IPS-11a (cell line): ENCODE measurements around the gene NPHS1.
"Not testable (repeated sequence)": the region's sequence is repeated elsewhere in the genome, so short reads cannot be mapped to it uniquely, and the experiment has no call there.

Experiments
- H3K4me3 ChIP-seq: one replicate; pipeline ENCODE4 v1.5.1; 2013; ENCODE audit warnings: low read depth, low read length, control low read depth

Gene NPHS1

DNA sequence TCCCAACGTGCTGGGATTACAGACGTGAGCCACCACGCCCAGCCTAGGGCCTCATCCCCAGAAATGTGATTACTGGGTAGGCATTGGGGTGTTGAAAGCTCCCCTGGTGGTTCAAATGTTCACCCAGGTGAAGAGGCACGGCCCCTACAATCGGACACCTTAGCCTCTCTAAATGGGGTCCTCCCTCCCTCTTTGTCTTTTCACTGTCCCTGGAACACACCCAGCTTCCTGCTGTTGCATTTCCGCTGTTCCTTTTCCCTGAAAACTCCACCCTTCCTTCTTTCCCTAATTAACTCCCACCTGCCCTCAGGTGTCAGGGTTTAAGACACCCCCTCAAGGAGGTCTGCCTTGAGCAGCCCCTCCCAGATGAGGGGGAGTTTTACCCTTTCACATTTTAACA, 36.0 kb downstream of the NPHS1 start:
- H3K4me3 ChIP-seq: no peak overlapping the region

GRCh38 chr19:35813043-35813890, 39.0 kb downstream of the NPHS1 start:
- no peak overlapping the region for H3K4me3 ChIP-seq

GRCh38 chr19:35812220-35813042, 39.9 kb downstream of the NPHS1 start, which contains the start of gene PRODH2:
PRODH2 (minus strand) TSS chr19:35812845; CDS start chr19:35812805, 40 bp downstream.
- no peak within 1 kb of the TSS for H3K4me3 ChIP-seq

DNA sequence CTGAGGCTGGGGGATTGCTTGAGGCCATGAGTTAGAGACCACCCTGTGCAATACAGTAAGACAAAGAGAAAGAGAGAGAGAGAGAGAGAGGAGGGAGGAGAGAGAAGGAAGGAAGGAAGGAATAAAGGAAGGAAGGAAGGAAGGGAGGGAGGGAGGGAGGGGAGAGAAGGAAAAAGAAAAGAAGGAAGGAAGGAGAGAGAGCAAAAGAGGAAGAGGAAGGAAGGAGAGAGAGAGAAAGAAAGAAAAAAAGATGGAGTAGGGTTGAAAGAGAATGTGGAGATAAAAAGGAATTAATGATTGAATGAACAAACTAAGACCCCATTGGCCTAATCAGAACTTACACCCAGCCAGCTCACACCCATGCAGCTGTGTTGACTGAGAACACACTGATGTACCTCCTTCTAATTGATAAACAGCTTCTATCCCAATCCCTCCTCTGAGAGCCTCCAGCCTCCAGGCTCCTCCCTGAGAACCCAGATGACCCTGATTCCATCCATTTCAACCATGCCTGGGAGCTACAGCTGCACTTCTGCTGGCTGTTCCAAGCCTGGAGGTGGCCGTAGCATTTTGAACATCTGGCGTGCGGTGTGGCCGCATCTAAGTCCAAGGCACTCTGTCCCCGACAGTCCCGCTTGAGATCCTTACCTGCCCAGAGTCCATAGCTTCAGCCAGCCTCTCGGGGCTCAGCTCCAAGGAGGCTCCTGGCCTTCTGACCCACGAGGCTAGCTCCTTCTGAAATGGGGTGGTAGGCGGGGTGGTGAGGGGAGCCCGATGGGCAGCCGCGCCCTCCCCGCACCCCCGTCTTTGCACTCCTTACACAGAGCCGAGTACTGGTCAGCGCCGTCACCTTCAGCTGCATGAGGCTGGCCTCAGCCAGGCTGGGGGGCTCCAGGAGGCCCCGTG, 40.7 kb downstream of the NPHS1 start:
- H3K4me3 ChIP-seq: no peak overlapping the region

DNA sequence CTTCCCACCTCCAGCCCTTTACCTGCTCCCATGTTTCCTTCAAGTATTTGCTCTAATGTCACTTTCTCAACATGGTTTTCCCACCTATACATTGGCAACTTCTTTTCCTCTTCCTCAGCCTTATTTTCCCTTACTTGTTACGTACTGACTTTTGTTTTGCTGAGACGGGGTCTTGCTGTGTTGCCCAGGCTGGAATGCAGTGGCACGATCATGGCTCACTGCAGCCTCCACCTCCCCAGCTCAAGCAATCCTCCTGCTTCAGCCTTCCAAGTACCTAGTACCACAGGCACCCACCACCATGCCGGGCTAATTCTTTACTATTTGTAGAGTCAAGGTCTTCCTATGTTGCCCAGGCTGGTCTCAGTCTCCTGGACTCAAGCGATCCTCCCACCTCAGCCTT, 44.7 kb downstream of the NPHS1 start:
- no peak overlapping the region for H3K4me3 ChIP-seq

- H3K4me3 ChIP-seq: no peak overlapping the region
Measured at GRCh38 chr19:35806597-35806996, 45.7 kb downstream of the NPHS1 start.

DNA sequence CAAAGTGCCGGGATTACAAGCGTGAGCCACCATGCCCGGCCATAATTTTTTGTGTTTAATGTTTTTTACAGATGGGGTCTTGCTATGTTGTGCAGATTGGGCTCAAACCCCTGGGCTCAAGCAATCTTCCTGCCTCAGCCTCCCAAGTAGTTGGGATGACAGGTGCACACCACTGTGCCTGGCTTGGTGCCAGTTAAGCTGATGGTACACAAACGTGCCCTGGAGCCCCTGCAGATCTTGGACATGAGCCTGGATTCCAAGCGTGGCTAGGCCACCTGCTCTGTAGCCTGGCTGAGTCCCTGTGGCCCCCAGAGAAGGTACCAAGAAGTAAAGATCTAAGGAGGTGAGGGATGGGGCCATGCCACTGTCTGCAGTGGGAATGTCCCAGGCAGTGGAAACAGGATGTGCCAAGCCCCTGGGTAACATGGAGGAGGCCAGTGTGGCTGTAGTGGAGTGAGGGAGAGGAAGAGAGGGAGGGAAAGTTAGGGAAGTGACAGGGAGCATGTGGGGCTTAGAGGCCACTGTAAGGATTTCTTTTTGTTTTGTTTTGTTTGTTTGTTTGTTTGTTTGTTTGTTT, 46.7 kb downstream of the NPHS1 start:
- no peak overlapping the region for H3K4me3 ChIP-seq

GRCh38 chr19:35801828-35802227, 50.5 kb downstream of the NPHS1 start:
- H3K4me3 ChIP-seq: no peak overlapping the region

GRCh38 chr19:35797663-35798062, 54.6 kb downstream of the NPHS1 start:
- peak overlapping the region; percentile 13 for H3K4me3 ChIP-seq

DNA sequence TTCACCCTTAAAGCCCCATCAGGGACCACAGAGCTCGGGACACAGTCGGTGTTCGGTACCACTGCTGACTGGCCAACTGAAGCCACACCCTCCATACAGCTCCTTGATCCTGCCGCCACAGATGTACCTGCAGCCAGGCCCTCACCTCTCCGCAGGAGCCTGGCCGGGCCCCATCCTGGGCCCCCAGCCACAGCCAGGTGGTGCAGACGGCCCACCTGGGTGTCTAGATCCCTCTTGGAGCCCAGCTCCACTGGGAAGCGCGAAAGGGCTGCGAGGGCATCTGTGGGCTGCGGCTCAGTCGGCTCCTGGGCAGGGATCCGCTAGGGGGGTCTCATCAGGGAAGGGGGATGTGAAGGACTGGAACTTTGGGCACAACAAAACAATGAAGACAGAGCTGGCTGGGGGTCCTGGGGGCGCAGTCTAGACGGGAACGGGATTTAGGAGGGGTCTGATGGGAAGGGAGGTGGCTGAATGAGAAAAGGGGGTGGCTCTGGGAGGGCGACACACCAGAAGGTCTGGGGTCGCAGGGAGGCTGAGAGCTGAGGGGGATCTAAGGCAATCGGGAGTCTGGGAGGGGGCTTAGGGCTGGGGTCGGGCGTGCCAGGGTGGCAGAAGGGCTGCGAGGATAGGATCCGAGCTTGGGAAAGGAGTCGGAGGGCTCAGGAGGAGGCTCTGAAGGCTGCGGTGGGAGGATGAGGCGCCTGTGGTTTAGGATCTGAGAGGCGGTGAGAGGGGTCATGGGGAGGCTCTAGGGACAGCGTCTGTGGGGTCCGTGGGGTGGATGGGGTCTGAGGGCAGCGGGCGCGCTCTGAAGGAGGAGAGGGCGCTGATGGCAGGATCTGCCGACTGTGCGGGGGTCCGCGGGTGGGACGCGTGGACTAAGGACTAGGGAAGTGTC, 55.4 kb downstream of the NPHS1 start:
- no peak overlapping the region for H3K4me3 ChIP-seq

DNA sequence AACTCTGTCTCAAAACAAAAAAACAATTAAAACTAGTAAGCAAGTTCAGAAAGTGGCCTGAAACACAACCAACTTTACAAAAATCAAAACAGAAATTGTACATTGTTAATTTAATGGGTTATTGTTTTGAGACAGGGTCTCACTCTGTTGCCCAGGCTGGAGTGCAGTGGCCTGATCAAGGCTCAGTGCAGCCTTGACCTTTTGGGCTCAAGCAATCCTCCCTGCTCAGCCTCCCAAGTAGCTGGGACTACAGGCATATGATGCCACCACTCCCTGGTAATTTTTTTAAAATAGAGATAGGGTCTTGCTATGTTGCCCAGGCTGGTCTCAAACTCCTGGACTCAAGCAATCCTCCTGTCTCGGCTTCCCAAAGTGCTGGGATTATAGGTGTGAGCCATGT, 56.7 kb downstream of the NPHS1 start:
- not testable (repeated sequence) for H3K4me3 ChIP-seq

- no peak overlapping the region for H3K4me3 ChIP-seq
Measured at GRCh38 chr19:35793381-35794165, 58.7 kb downstream of the NPHS1 start.

GRCh38 chr19:35792888-35793287, 59.4 kb downstream of the NPHS1 start:
- no peak overlapping the region for H3K4me3 ChIP-seq

GRCh38 chr19:35792312-35792711, 60.0 kb downstream of the NPHS1 start:
- H3K4me3 ChIP-seq: no peak overlapping the region

GRCh38 chr19:35791814-35792279, 60.5 kb downstream of the NPHS1 start:
- no peak overlapping the region for H3K4me3 ChIP-seq

- H3K4me3 ChIP-seq: no peak overlapping the region
Measured at GRCh38 chr19:35790981-35791813, 61.1 kb downstream of the NPHS1 start.

GRCh38 chr19:35789978-35790944, 62.0 kb downstream of the NPHS1 start:
- H3K4me3 ChIP-seq: no peak overlapping the region
